GM18873 (cell line): Measurements from ENCODE around the gene TGFA.
"Not testable (repeated sequence)": the region's sequence is repeated elsewhere in the genome, so short reads cannot be mapped to it uniquely, and the experiment has no call there.

Experiments
- ATAC-seq: cut with Tn5 transposase; IDR thresholded peaks from one replicate; pipeline ENCODE4 v1.9.1; 2021; ENCODE audit warnings: mild to moderate bottlenecking, moderate library complexity, moderate number of reproducible peaks; ENCODE audit not compliant: unreplicated experiment, low FRiP score

Gene TGFA

GRCh38 chr2:70468878-70469277, 84.7 kb downstream of the TGFA start:
- no peak for ATAC-seq

- ATAC-seq = no peak
Measured at GRCh38 chr2:70467831-70468779, 85.5 kb downstream of the TGFA start.

- ATAC-seq = no peak
Measured at GRCh38 chr2:70467237-70467636, 86.4 kb downstream of the TGFA start.

GRCh38 chr2:70466647-70467046, 87.0 kb downstream of the TGFA start:
- ATAC-seq = not testable (repeated sequence)

GRCh38 chr2:70463997-70464396, 89.6 kb downstream of the TGFA start:
- no peak for ATAC-seq

GRCh38 chr2:70463581-70463980, 90.0 kb downstream of the TGFA start:
- no peak for ATAC-seq

GRCh38 chr2:70461981-70462876, 91.4 kb downstream of the TGFA start:
- no peak for ATAC-seq

- no peak for ATAC-seq
Measured at GRCh38 chr2:70461414-70461813, 92.2 kb downstream of the TGFA start.

- no peak for ATAC-seq
Measured at GRCh38 chr2:70460333-70460732, 93.3 kb downstream of the TGFA start.

GRCh38 chr2:70458661-70459060, 95.0 kb downstream of the TGFA start:
- ATAC-seq = no peak

GRCh38 chr2:70456585-70457495, 96.8 kb downstream of the TGFA start:
- no peak for ATAC-seq

GRCh38 chr2:70454936-70455544, 98.6 kb downstream of the TGFA start:
- ATAC-seq = no peak

- no peak for ATAC-seq
Measured at GRCh38 chr2:70450641-70451250, 102.9 kb downstream of the TGFA start.

GRCh38 chr2:70448041-70448440, 105.6 kb downstream of the TGFA start:
- no peak for ATAC-seq

- ATAC-seq = no peak
Measured at GRCh38 chr2:70443726-70444125, 109.9 kb downstream of the TGFA start.

GRCh38 chr2:70443078-70443465, 110.6 kb downstream of the TGFA start:
- no peak for ATAC-seq

GRCh38 chr2:70442301-70443077, 111.1 kb downstream of the TGFA start:
- no peak for ATAC-seq

GRCh38 chr2:70440621-70441020, 113.0 kb downstream of the TGFA start:
- no peak for ATAC-seq

GRCh38 chr2:70435138-70435537, 118.5 kb downstream of the TGFA start:
- ATAC-seq = no peak
